Coronary artery (tissue), 2 donors: ENCODE results near the gene RNF38.
"Not testable (repeated sequence)": the region's sequence is repeated elsewhere in the genome, so short reads cannot be mapped to it uniquely, and the experiment has no call there.

Experiments used
- DNase-seq: peaks from one replicate; pipeline ENCODE4 v3.0.0-alpha.2; 2017; ENCODE audit warnings: low spot score
- H3K27ac ChIP-seq, 2 donors: fragments of 200-600 bp; sonication (generic); one replicate each; pipeline ENCODE4 v1.5.1; 2016 to 2019
- H3K4me3 ChIP-seq: fragments of 200-600 bp; sonication (generic); 2 replicates; pipeline ENCODE4 v1.5.1; 2016; ENCODE audit warnings: mild to moderate bottlenecking, moderate library complexity
- CTCF ChIP-seq: fragments of 200-600 bp; sonication (generic); IDR thresholded peaks from one replicate; pipeline ENCODE4 v1.5.1; 2019; ENCODE audit warnings: antibody characterized with exemption

Gene RNF38

GRCh38 chr9:36328798-36329411 is 71.2 kb downstream of the RNF38 start:
- no peak for DNase-seq
- peak; percentile 54 for TF ChIP-seq CTCF
- Histone ChIP-seq H3K4me3 (no peak overlapping the region), H3K27ac (no peak overlapping the region)

GRCh38 chr9:36325081-36325828 is 74.8 kb downstream of the RNF38 start:
- DNase-seq: no peak
- no peak for TF ChIP-seq CTCF
- peak overlapping the region in 1 of 2 donors; percentile 37 for H3K27ac ChIP-seq
- no peak overlapping the region for H3K4me3 ChIP-seq

GRCh38 chr9:36323926-36324325 is 76.1 kb downstream of the RNF38 start:
- no peak for TF ChIP-seq CTCF
- H3K27ac ChIP-seq: no peak overlapping the region
- DNase-seq: no peak
- H3K4me3 ChIP-seq: no peak overlapping the region

GRCh38 chr9:36322462-36322861 is 77.6 kb downstream of the RNF38 start:
- no peak for TF ChIP-seq CTCF
- Histone ChIP-seq H3K27ac (no peak overlapping the region), H3K4me3 (no peak overlapping the region)
- no peak for DNase-seq

- not testable (repeated sequence) for H3K27ac ChIP-seq, DNase-seq, H3K4me3 ChIP-seq
Measured at GRCh38 chr9:36321903-36322302, 78.2 kb downstream of the RNF38 start.

- H3K4me3 ChIP-seq: no peak overlapping the region
- no peak for TF ChIP-seq CTCF
- H3K27ac ChIP-seq: no peak overlapping the region
- DNase-seq: no peak
Measured at GRCh38 chr9:36320466-36320865, 79.6 kb downstream of the RNF38 start.

GRCh38 chr9:36319806-36320205 is 80.3 kb downstream of the RNF38 start:
- H3K4me3 ChIP-seq: no peak overlapping the region
- TF ChIP-seq CTCF: no peak
- no peak overlapping the region for H3K27ac ChIP-seq
- no peak for DNase-seq
